OCI-LY7 (cell line): ENCODE results near the gene SLC4A3.

Experiments used
- EZH2phosphoT487 ChIP-seq: fragments of 200-600 bp; sonication (generic); IDR thresholded peaks from 2 replicates; pipeline ENCODE4 v1.6.1; 2018; ENCODE audit warnings: low read depth, borderline replicate concordance, mild to moderate bottlenecking, mixed run types, antibody characterized with exemption, low read length, moderate library complexity, mixed read lengths
- TF ChIP-seq, protein P1 (sequence below): fragments of 200-600 bp; sonication (generic); conservative IDR thresholded peaks from 2 replicates; pipeline ENCODE4 v1.5.1; 2014; ENCODE audit warnings: mild to moderate bottlenecking, antibody characterized with exemption, low read length, moderate library complexity, mixed read lengths

GRCh38 chr2:219620546-219620945 lies 6.9 kb upstream of the SLC4A3 start:
- TF ChIP-seq, protein P1, sequence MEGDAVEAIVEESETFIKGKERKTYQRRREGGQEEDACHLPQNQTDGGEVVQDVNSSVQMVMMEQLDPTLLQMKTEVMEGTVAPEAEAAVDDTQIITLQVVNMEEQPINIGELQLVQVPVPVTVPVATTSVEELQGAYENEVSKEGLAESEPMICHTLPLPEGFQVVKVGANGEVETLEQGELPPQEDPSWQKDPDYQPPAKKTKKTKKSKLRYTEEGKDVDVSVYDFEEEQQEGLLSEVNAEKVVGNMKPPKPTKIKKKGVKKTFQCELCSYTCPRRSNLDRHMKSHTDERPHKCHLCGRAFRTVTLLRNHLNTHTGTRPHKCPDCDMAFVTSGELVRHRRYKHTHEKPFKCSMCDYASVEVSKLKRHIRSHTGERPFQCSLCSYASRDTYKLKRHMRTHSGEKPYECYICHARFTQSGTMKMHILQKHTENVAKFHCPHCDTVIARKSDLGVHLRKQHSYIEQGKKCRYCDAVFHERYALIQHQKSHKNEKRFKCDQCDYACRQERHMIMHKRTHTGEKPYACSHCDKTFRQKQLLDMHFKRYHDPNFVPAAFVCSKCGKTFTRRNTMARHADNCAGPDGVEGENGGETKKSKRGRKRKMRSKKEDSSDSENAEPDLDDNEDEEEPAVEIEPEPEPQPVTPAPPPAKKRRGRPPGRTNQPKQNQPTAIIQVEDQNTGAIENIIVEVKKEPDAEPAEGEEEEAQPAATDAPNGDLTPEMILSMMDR = no peak
- no peak for TF ChIP-seq EZH2phosphoT487
